ENCODE results near the gene GRK2. TPM values are rescaled to one million over a fixed set of nuclear protein-coding genes. Genes with fewer than 3 reads are reported as not detected.

Gene GRK2
- total and polyA plus RNA-seq, 2 of the 13 experiments (the other 11 are each of a cell fraction or from before 2014, with no cell fraction given) = 31.3 to 42.4 TPM

- TF ChIP-seq REL (CRISPR knock-in tag; conservative IDR thresholded peaks at IDR 0.05) (no peak), RFXAP (CRISPR knock-in tag; IDR thresholded peaks at IDR 0.05; ENCODE audit: borderline replicate concordance) (peak; percentile 52; the same call in 1 of the 2 replicates), POLR2A (IDR thresholded peaks at IDR 0.05; ENCODE audit: insufficient read depth in 1 of 2, low read depth in 2 of 2, low read length in 2 of 2) (peak; percentile 46 to 65; a peak in 2 of 4 replicates), HNF1A (IDR thresholded peaks at IDR 0.05; ENCODE audit: low read depth) (no peak), HNF1A (CRISPR knock-in tag; IDR thresholded peaks at IDR 0.05; ENCODE audit: borderline replicate concordance) (no peak), ZNF367 (CRISPR knock-in tag; IDR thresholded peaks at IDR 0.05; ENCODE audit: borderline replicate concordance) (no peak), NFE2 (CRISPR knock-in tag; IDR thresholded peaks at IDR 0.05) (no peak), MXD4 (CRISPR knock-in tag; IDR thresholded peaks at IDR 0.05) (0 out of 2 replicates have a peak, but pooled peaks have one; percentile 45), ZNF639 (CRISPR knock-in tag; conservative IDR thresholded peaks at IDR 0.05) (no peak), HMGXB4 (CRISPR knock-in tag; IDR thresholded peaks at IDR 0.05; ENCODE audit: borderline replicate concordance in 1 of 2, low read depth in 1 of 2) (peak in 1 of 2 experiments; percentile 19; a peak in 1 of 4 replicates), ZNF891 (CRISPR knock-in tag; IDR thresholded peaks at IDR 0.05) (no peak), HOMEZ (CRISPR knock-in tag; IDR thresholded peaks at IDR 0.05; ENCODE audit: low read depth) (0 out of 2 replicates have a peak, but pooled peaks have one; percentile 19), ZFP90 (CRISPR knock-in tag; IDR thresholded peaks at IDR 0.05; ENCODE audit: borderline replicate concordance) (0 out of 2 replicates have a peak, but pooled peaks have one; percentile 72), PAWR (CRISPR knock-in tag; IDR thresholded peaks at IDR 0.05; ENCODE audit: borderline replicate concordance) (no peak), TOE1 (CRISPR knock-in tag; IDR thresholded peaks at IDR 0.05) (no peak)
Measured at GRCh38 chr11:67240576-67241389, 25.5 kb upstream of the GRK2 start (continued).

Data from HepG2 (cell line).